PC-3 (cell line): Measurements from ENCODE around the gene UNC45B. TPM values are rescaled to one million over a fixed set of nuclear protein-coding genes. Genes with fewer than 3 reads are reported as not detected.
"Not testable (repeated sequence)": the region's sequence is repeated elsewhere in the genome, so short reads cannot be mapped to it uniquely, and the experiment has no call there.

Experiments used
- ATAC-seq: fragments of 200-7000 bp; cut with Tn5 transposase; 2 replicates; pipeline ENCODE4 v1.9.1; 2020; ENCODE audit warnings: mild to moderate bottlenecking, moderate library complexity
- BruUV-seq: library from RNA; stranded (reverse); fragments of 400-500 nt; replicated peaks from 2 replicates; lab custom pipeline; 2021; lab: Mats Ljungman, UMichigan
- CTCF ChIA-PET: fragments of 300-600 bp; sonication (Branson Sonifier 250); formaldehyde crosslinking; loops from one replicate; lab custom pipeline; 2022; ENCODE audit warnings: antibody characterized with exemption; lab: Charles Lee
- POLR2A ChIA-PET: fragments of 300-600 bp; sonication (Branson Sonifier 250); formaldehyde crosslinking; loops from one replicate; lab custom pipeline; 2022; ENCODE audit warnings: antibody characterized with exemption; ENCODE audit not compliant: unreplicated experiment; lab: Charles Lee
- DNase-seq: peaks from one replicate; pipeline ENCODE4 v3.0.0-alpha.2; 2015
- H2AFZ ChIP-seq: fragments of 300-600 bp; sonication (generic); 2 replicates; pipeline ENCODE4 v1.6.0; 2016; ENCODE audit warnings: antibody characterized with exemption, low read length
- H3F3A ChIP-seq: fragments of 300-600 bp; sonication (generic); one replicate; pipeline ENCODE4 v1.6.0; 2017; ENCODE audit warnings: antibody characterized with exemption, low read length, control low read depth, mild to moderate bottlenecking; ENCODE audit not compliant: unreplicated experiment
- H3K27ac ChIP-seq: fragments of 300-600 bp; sonication (generic); 2 replicates; pipeline ENCODE4 v1.5.1; 2016; ENCODE audit warnings: mild to moderate bottlenecking, low read length
- H3K27me3 ChIP-seq: fragments of 300-600 bp; sonication (generic); 2 replicates; pipeline ENCODE4 v1.6.1; 2016; ENCODE audit warnings: low read length, mixed read lengths
- H3K36me3 ChIP-seq: fragments of 300-600 bp; sonication (generic); 2 replicates; pipeline ENCODE4 v1.6.1; 2016; ENCODE audit warnings: low read depth, mixed run types, low read length, mixed read lengths
- H3K4me1 ChIP-seq: fragments of 300-600 bp; sonication (generic); 2 replicates; pipeline ENCODE4 v1.5.1; 2016; ENCODE audit warnings: low read length; ENCODE audit not compliant: insufficient read depth
- H3K4me2 ChIP-seq: fragments of 300-600 bp; sonication (generic); 2 replicates; pipeline ENCODE4 v1.6.0; 2016; ENCODE audit warnings: low read length
- H3K4me3 ChIP-seq: fragments of 300-600 bp; sonication (generic); 2 replicates; pipeline ENCODE4 v1.5.1; 2016; ENCODE audit warnings: mild to moderate bottlenecking, low read length, mixed read lengths
- H3K79me2 ChIP-seq: fragments of 300-600 bp; sonication (generic); 2 replicates; pipeline ENCODE4 v1.6.1; 2017; ENCODE audit warnings: low read length, mixed read lengths
- H3K9ac ChIP-seq: fragments of 300-600 bp; sonication (generic); 2 replicates; pipeline ENCODE4 v1.6.0; 2016; ENCODE audit warnings: mild to moderate bottlenecking, low read length
- H3K9me2 ChIP-seq: fragments of 300-600 bp; sonication (generic); replicated peaks from 2 replicates; pipeline ENCODE4 v1.6.1; 2016; ENCODE audit warnings: mixed run types, low read length, mixed read lengths
- H3K9me3 ChIP-seq: fragments of 300-600 bp; sonication (generic); 2 replicates; pipeline ENCODE4 v1.6.1; 2016; ENCODE audit warnings: low read length, mixed read lengths
- H4K20me1 ChIP-seq: fragments of 300-600 bp; sonication (generic); 2 replicates; pipeline ENCODE4 v1.6.1; 2016; ENCODE audit warnings: low read length, mixed read lengths
- EZH2 ChIP-seq: fragments of 300-600 bp; sonication (generic); IDR thresholded peaks from one replicate; pipeline ENCODE4 v1.6.1; 2017; ENCODE audit warnings: antibody characterized with exemption, mild to moderate bottlenecking, low read length; ENCODE audit not compliant: unreplicated experiment
- EZH2phosphoT487 ChIP-seq: fragments of 300-600 bp; sonication (generic); IDR thresholded peaks from 2 replicates; pipeline ENCODE4 v1.6.1; 2018; ENCODE audit warnings: mild to moderate bottlenecking, antibody characterized with exemption, low read length, borderline replicate concordance
- intact Hi-C: fragments of 100-400 bp; cut with micrococcal nuclease; formaldehyde crosslinking; loops from 2 replicates; pipeline ENCODE4 v1.9.0; 2023
- total RNA-seq: library from RNA; depleted of rRNA; stranded (reverse); fragments of >200 nt; gene quantifications from 2 replicates; pipeline ENCODE4 v1.2.3, GENCODE V29; 2014
- TF ChIP-seq, protein P1 (sequence below): fragments of 300-600 bp; sonication (generic); conservative IDR thresholded peaks from 2 replicates; pipeline ENCODE4 v1.5.1; 2017; ENCODE audit warnings: antibody characterized with exemption, low read depth, mild to moderate bottlenecking, low read length

The UNC45B gene
- total RNA-seq, 1 experiment from 2014 or later: not detected

DNA sequence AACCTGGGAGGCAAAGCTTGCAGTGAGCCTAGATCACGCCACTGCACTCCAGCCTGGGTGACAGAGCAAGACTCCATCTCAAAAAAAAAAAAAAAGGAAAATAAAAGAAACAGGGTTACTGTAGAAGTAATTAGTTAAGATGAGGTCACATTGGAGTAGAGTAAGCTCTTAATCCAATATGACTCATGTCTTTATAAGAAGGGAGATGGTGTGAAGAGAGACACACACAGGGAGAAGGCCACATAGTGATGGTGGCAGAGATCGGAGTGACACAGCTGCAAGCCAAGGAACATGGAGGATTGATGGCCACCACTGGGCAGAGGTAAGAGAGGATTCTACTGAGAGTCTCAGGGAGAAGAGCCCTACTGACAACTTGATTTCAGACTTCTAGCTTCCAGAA lies 79.9 kb downstream of the UNC45B start:
- CTCF ChIA-PET: no interaction called here
- no peak for TF ChIP-seq EZH2phosphoT487
- TF ChIP-seq, protein P1, sequence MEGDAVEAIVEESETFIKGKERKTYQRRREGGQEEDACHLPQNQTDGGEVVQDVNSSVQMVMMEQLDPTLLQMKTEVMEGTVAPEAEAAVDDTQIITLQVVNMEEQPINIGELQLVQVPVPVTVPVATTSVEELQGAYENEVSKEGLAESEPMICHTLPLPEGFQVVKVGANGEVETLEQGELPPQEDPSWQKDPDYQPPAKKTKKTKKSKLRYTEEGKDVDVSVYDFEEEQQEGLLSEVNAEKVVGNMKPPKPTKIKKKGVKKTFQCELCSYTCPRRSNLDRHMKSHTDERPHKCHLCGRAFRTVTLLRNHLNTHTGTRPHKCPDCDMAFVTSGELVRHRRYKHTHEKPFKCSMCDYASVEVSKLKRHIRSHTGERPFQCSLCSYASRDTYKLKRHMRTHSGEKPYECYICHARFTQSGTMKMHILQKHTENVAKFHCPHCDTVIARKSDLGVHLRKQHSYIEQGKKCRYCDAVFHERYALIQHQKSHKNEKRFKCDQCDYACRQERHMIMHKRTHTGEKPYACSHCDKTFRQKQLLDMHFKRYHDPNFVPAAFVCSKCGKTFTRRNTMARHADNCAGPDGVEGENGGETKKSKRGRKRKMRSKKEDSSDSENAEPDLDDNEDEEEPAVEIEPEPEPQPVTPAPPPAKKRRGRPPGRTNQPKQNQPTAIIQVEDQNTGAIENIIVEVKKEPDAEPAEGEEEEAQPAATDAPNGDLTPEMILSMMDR: no peak
- no peak for TF ChIP-seq EZH2
- ATAC-seq: no peak

DNA sequence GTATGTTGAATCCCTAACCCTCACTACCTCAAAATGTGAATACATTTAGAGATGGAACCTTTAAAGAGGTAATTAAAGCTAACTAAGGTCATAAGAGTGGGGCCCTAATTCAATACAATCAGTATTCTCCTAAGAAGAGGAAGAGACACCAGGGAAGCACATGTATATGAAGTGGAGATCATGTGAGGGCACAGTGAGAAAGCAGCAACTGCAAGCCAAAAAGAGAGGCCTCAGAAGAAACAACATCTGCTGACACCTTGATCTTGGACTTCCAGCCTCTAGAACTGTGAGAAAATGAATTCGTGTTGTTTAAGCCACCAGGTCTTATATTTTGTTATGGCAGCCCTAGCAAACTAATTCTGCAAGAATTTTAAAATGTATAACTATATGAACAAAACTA lies 82.0 kb downstream of the UNC45B start:
- ATAC-seq (no peak), DNase-seq (no peak)
- H3K9me2 ChIP-seq: no peaks in the 10 kb centered on the region
- no peak overlapping the region for H2AFZ ChIP-seq
- no peaks in the 10 kb centered on the region for H3K4me1 ChIP-seq
- H3K9ac ChIP-seq: no peak overlapping the region
- H3K36me3 ChIP-seq: no peaks in the 10 kb centered on the region
- no peaks in the 10 kb centered on the region for H3K79me2 ChIP-seq
- ChIA-PET POLR2A (no interaction called here), CTCF (no interaction called here)
- no TSS peak for BruUV-seq
- no peaks in the 10 kb centered on the region for H3F3A ChIP-seq
- H3K27ac ChIP-seq: no peak overlapping the region
- H4K20me1 ChIP-seq: no peaks in the 10 kb centered on the region
- H3K9me3 ChIP-seq: no peaks in the 10 kb centered on the region
- no peak overlapping the region for H3K4me3 ChIP-seq
- H3K27me3 ChIP-seq: no peaks in the 10 kb centered on the region
- intact Hi-C loops: no loop called here
- H3K4me2 ChIP-seq: no peak overlapping the region
- TF ChIP-seq, protein P1: no peak
- TF ChIP-seq EZH2phosphoT487 (no peak), EZH2 (no peak)

More for the DNA sequence above, 79.9 kb downstream of the UNC45B start:
- DNase-seq: no peak
- Histone ChIP-seq H3K79me2 (no peaks in the 10 kb centered on the region), H2AFZ (no peak overlapping the region), H3K27me3 (no peaks in the 10 kb centered on the region), H3K9ac (no peak overlapping the region), H3K27ac (no peak overlapping the region), H3K4me2 (no peak overlapping the region), H3K36me3 (no peaks in the 10 kb centered on the region), H3F3A (no peaks in the 10 kb centered on the region), H3K9me2 (no peaks in the 10 kb centered on the region), H3K4me3 (no peak overlapping the region), H4K20me1 (no peaks in the 10 kb centered on the region), H3K4me1 (no peaks in the 10 kb centered on the region), H3K9me3 (no peaks in the 10 kb centered on the region)
- intact Hi-C loops: no loop called here
- POLR2A ChIA-PET: no interaction called here
- BruUV-seq: no TSS peak

DNA sequence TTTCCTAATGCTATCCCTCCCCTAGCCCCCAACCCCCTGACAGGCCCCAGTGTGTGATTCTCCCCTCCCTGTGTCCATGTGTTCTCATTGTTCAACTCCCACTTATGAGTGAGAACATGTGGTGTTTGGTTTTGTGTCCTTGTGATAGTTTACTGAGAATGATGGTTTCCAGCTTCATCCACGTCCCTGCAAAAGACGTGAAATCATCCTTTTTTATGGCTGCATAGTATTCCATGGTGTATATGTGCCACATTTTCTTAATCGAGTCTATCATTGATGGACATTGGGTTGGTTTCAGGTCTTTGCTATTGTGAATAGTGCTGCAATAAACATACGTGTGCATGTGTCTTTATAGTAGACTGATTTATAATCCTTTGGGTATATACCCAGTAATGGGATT lies 86.7 kb downstream of the UNC45B start:
- H3K79me2 ChIP-seq, H3K9me2 ChIP-seq, H3K9me3 ChIP-seq, BruUV-seq, DNase-seq, intact Hi-C loops, H4K20me1 ChIP-seq, H3K4me2 ChIP-seq, CTCF ChIA-PET, H2AFZ ChIP-seq, POLR2A ChIA-PET, H3K4me1 ChIP-seq, H3K36me3 ChIP-seq, ATAC-seq, H3K27ac ChIP-seq, H3K27me3 ChIP-seq, H3K9ac ChIP-seq, H3F3A ChIP-seq, H3K4me3 ChIP-seq: not testable (repeated sequence)
